Retinal pigment epithelial cell (primary cell): Measurements from ENCODE around the gene PIK3C2B.

ENCODE experiments used
- DNase-seq: peaks from one replicate; pipeline ENCODE4 v3.0.0-alpha.2; 2010; ENCODE audit warnings: low read depth
- H3K4me3 ChIP-seq: 2 replicates; pipeline ENCODE4 v1.5.1; 2011; ENCODE audit warnings: mild to moderate bottlenecking, low read length, control low read depth, moderate library complexity
- TF ChIP-seq, protein P1 (sequence below): conservative IDR thresholded peaks from 2 replicates; pipeline ENCODE4 v1.5.1; 2011; ENCODE audit warnings: low read depth, low read length, control low read depth, inconsistent platforms

PIK3C2B gene

DNA sequence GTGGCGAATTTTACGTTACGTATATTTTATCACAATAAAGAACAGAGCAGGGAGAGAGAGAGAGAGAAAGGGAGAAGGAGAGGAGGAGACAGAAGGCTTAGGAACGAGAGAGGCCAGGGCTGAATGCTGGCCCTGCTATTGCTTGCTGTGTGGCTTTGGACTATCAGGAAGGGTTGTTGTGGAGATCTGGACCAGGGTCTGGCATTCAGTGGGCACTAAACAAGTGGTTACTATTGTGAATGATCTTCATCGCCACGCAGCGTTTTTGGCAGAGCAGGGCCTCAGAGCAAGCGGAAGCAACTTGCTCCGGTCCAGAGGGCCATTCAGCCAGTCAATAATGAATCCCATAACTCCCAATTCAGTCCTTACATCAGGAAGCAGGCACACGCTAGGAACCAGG lies 26.4 kb downstream of the PIK3C2B start:
- TF ChIP-seq, protein P1, sequence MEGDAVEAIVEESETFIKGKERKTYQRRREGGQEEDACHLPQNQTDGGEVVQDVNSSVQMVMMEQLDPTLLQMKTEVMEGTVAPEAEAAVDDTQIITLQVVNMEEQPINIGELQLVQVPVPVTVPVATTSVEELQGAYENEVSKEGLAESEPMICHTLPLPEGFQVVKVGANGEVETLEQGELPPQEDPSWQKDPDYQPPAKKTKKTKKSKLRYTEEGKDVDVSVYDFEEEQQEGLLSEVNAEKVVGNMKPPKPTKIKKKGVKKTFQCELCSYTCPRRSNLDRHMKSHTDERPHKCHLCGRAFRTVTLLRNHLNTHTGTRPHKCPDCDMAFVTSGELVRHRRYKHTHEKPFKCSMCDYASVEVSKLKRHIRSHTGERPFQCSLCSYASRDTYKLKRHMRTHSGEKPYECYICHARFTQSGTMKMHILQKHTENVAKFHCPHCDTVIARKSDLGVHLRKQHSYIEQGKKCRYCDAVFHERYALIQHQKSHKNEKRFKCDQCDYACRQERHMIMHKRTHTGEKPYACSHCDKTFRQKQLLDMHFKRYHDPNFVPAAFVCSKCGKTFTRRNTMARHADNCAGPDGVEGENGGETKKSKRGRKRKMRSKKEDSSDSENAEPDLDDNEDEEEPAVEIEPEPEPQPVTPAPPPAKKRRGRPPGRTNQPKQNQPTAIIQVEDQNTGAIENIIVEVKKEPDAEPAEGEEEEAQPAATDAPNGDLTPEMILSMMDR: no peak
- DNase-seq: no peak
- H3K4me3 ChIP-seq: no peak overlapping the region

DNA sequence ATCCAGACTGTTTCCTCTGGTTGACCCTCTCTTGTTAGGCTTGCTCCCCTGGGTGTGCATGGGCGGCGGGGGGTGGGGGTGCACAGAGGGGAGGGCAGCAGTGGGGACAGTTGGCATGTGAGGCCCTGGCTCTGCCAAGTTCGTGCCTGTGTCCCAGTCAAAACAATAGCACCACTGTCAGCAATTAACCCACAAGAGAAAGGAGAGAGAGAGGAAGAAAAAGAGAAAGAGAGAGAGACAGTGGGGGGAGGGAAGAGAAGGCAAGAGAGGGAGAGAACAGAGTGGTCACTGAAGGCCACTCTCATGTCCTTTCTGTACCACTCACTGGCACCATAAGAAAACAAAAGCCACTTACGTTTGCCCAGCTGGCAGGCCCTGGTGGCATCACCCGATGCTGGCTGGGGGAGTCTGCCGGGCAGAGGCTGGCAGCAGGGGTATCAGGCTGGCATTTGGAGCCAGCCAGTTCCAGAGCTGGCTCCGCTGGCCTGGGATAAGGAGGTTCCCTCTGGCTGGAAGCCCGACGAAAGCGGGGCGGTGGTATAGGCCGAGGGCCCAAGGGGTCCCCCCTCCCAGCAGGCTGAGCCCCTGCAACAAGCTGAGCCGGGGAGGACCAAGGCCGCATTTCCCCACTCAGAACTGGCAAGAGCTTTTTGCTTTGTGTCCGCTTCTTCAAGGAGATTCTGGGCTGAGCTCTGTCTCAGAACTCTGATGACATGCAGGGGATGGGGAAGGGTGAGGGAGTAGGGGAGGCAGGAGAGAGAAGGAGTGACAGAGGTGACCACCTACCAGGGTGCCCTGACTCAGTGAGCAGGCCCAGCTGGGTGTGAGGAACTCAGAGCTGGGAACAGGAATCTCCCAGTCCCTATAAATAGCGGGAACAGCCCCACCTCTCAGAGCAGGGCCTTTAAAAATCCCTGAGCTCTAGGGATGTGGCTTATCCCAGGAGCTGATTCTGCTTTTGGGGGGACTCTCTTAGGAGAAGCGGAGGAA lies 27.9 kb downstream of the PIK3C2B start:
- no peak for DNase-seq
- TF ChIP-seq, protein P1: no peak
- no peak overlapping the region for H3K4me3 ChIP-seq

DNA sequence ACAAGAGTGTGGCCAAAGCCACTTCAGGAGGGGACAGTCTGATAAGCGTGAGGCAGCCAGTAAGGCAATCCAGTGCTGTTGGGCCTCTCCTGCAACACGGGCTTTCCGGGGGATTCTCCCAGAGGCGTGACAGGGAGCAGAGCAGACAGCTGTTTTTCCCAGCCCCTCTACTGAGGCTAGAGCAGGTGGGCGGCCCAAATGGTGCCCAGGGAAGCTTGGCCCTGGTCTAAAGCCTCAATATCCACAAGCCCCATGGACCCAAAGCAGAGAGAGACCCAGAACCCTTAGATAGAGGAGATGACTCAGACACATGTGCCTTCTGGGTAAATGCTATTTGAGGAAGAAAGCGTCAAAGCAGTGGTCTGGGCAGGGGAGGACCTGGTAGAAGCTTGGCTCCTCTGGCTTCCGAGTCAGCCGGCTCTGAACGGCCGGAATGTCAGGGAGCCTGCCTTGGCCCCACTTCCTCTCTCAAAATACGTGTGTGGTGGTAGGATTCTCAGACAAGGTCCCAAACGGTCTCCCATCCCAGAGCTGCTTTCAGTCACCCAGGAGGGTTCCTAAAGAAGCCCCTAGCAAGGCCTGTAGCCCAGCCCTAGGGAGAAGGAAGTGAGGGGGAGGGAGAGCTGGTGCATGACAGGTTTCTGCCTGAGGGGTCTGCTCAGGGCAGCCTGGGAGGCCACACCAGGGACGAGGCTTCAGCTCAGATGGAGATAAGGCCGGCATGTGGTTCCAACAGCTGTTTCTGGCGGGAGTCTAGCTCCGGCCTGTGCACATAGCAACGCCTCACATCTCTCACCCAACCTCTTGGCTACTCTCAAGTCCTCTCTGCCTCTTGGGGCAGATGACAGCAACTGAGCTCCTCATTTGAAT lies 28.8 kb downstream of the PIK3C2B start:
- TF ChIP-seq, protein P1: no peak
- DNase-seq: no peak
- H3K4me3 ChIP-seq: no peak overlapping the region

DNA sequence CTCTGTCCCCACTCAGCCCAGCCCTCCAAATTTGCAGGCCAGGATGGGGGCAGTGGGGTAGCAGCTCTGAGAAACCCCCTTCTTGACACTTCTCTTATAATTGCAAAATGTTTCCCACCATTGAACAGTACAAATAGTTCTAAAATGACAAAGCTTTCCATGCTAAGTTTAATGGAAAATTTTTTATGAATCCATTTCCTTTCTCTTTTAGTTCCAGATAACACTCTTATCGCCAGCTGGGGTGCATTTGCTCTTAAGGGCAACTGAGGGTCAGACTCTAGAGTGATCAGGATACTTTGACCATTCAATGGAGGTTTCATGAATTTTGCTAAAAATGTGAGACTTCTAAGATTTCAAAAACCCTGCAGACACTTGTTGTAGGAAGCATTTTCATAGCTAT lies 29.9 kb downstream of the PIK3C2B start:
- H3K4me3 ChIP-seq: no peak overlapping the region
- TF ChIP-seq, protein P1: no peak
- no peak for DNase-seq

DNA sequence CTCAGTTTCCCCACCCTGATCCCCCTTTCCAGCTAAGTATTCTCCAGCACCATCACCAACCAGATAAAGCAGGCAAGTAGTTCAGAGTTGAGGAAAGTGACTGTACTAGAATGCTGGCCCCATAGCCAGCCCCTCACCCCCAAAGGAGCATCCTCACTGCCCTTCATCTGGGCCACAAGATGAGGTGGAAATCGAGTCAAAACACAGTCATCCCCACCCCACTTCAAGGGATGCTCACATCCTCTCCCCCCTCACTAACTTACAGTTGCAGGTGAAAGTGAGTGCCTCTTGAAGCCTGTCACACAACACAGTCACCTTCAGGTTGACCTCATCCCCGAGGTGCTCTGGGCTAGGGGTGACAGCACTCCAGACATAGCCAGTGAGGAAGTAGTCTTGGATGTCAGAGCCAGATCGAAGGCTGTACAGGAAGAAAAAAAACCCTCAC lies 30.4 kb downstream of the PIK3C2B start:
- no peak for DNase-seq
- TF ChIP-seq, protein P1: no peak
- no peak overlapping the region for H3K4me3 ChIP-seq

DNA sequence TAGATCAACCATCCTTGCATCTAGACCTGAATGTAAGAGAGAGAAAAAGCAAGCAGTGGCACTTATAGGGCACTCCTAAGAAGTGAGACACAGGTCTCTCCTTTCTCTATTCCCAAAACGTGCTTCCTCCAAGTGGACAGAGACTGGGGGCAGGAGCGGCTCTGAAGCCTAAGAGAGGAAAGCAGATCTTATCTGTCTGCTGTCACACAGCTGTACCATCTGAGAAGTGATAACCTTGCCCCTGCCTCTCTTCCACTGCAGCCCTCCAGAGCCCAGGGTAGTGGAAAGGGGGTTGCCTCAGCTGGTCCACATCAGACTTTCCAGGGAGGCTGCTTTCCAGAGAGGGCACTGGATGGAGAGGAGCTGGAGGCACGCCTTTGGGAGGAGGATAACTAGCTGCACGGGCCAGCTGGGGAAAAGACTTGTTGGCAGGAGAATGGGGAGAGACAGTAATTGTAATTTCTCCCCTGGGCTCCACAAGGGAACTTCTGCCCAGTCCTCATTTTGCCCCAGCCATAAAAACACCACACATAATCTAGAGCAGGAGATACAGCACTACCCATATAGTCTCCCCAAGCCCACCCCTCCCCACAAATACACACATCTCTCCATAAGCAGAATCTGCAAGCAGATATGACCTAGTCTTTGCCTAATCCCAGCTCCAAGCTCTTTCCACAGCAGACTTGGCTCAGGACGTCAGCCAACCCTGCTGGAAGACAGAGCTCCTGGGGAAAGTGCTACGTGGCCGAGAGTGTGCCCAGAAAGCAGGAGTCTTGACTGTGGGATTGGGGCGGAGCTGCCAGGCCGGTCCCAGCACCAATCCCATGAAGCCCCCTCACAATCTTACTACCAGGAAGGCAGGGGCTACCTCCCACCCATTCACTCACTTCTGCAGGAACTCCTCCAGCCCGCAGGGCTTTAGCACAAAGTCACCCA lies 31.2 kb downstream of the PIK3C2B start:
- no peak overlapping the region for H3K4me3 ChIP-seq
- TF ChIP-seq, protein P1: no peak
- no peak for DNase-seq
